ENCODE data around the gene ATP1A4. TPM values are rescaled to one million over a fixed set of nuclear protein-coding genes. Genes with fewer than 3 reads are reported as not detected.
A peak's percentile ranks its signal among the peaks of the same experiment; 100 is the strongest.

Gene ATP1A4
- total and polyA plus RNA-seq, 2 of the 8 experiments (the other 6 are each of a cell fraction or from before 2014, with no cell fraction given): 0.48 to 0.61 TPM

GRCh38 chr1:160208557-160209320 lies 57.3 kb downstream of the ATP1A4 start:
- Histone ChIP-seq H3K79me1 (ENCODE audit: low read depth, low read length) (peaks cover 11% of the 10 kb centered on the region), H3K79me2 (ENCODE audit: control insufficient read depth in 1 of 2, insufficient read depth in 2 of 2, low read length in 2 of 2) (peaks cover 8% of the 10 kb centered on the region in 2 experiments; a peak in 2 of 4 replicates), H3K4me1 (replicated peaks in 1 of 4; ENCODE audit: control insufficient read depth in 3 of 4, insufficient read depth in 4 of 4, low read length in 3 of 4) (peaks cover 17 to 41% (median 22%) of the 10 kb centered on the region in 4 experiments), H3K18ac (ENCODE audit: extremely low read depth, low read length) (no peak overlapping the region), H4K20me1 (replicated peaks in 1 of 2; ENCODE audit: control insufficient read depth in 1 of 2, insufficient read depth in 2 of 2, low read length in 2 of 2) (peaks cover 2 to 21% of the 10 kb centered on the region in 2 experiments), H3K4me2 (ENCODE audit: insufficient read depth in 1 of 2, low read depth in 2 of 2, low read length in 2 of 2) (no peak overlapping the region; a peak in 1 of 4 replicates), H3K4me3 (ENCODE audit: extremely low read depth in 1 of 4, insufficient read depth in 2 of 4, low read depth in 3 of 4, low read length in 4 of 4) (no peak overlapping the region), H4K8ac (ENCODE audit: extremely low read depth, insufficient read depth, low read length) (no peak overlapping the region), H3K56ac (replicated peaks; ENCODE audit: insufficient read length, low read depth, low read length) (no peak overlapping the region), H2AFZ (ENCODE audit: low read length) (no peak overlapping the region), H3K4ac (replicated peaks; ENCODE audit: insufficient read length, low read depth, low read length) (no peak overlapping the region), H2BK120ac (replicated peaks; ENCODE audit: low read depth, low read length) (no peak overlapping the region), H2AK5ac (ENCODE audit: low read depth, low read length) (no peak overlapping the region), H4K5ac (ENCODE audit: insufficient read length, low read depth, low read length) (no peak overlapping the region), H3K36me3 (ENCODE audit: control insufficient read depth in 2 of 4, insufficient read depth in 4 of 4, low read length in 3 of 4) (peaks cover 8 to 22% (median 17%) of the 10 kb centered on the region in 4 experiments; a peak in 7 of 8 replicates), H3K9me3 (ENCODE audit: insufficient read depth in 2 of 2, low read depth in 1 of 2, low read length in 1 of 2) (no peaks in the 10 kb centered on the region), H3K23ac (ENCODE audit: insufficient read length) (no peak overlapping the region), H3K27me3 (replicated peaks in 1 of 4; ENCODE audit: control insufficient read depth in 3 of 4, extremely low read depth in 1 of 4, insufficient read depth in 3 of 4, low read length in 3 of 4) (no peaks in the 10 kb centered on the region), H3K23me2 (ENCODE audit: low read depth, low read length) (peaks cover 9% of the 10 kb centered on the region), H2BK5ac (ENCODE audit: low read depth, low read length) (peak overlapping the region; percentile 26; the same call in 1 of the 2 replicates), H3K14ac (ENCODE audit: insufficient read length) (no peak overlapping the region), H3K9ac (replicated peaks in 1 of 4; ENCODE audit: extremely low read depth in 1 of 4, low read depth in 3 of 4, low read length in 3 of 4) (no peak overlapping the region; a peak in 1 of 7 replicates), H4K91ac (replicated peaks; ENCODE audit: insufficient read length, low read length) (no peak overlapping the region), H2BK12ac (ENCODE audit: low read depth, low read length) (no peak overlapping the region), H2BK20ac (ENCODE audit: low read length) (no peak overlapping the region), H2BK15ac (ENCODE audit: low read length) (no peak overlapping the region), H3K27ac (ENCODE audit: low read depth, low read length) (no peak overlapping the region)
- DNase-seq (ENCODE audit: low read depth in 1 of 2, low spot score in 2 of 2) (no peak), FAIRE-seq (no peak)
- WGBS, 2 experiments (ENCODE audit: extremely low coverage in 1 of 2, insufficient coverage in 1 of 2, insufficient read length in 1 of 2, insufficient replicate concordance in 2 of 2, low coverage in 1 of 2, low lambda C conversion rate in 2 of 2, missing lambda C conversion rate in 1 of 2): 81% methylated on average over 6 of the region's 6 CpGs; no CpG with 5 or more reads in 1 of the 2 experiments
- ChIA-PET CTCF (ENCODE audit: partially characterized antibody) (interaction anchor here (0.8 to 20.4 kb wide), 15 partner anchors 12 to 131 kb away, joined by 3 to 257 read pairs (median 5); partner anchors contain the start of genes ATP1A2 and CASQ1), POLR2A (ENCODE audit: partially characterized antibody) (interaction anchor here (0.9 to 11.3 kb wide), 18 partner anchors 10 to 122 kb away, joined by 3 to 107 read pairs (median 4); partner anchors contain the start of gene CASQ1)
- TF ChIP-seq CTBP2 (IDR thresholded peaks at IDR 0.05; ENCODE audit: borderline replicate concordance, insufficient read depth, insufficient read length, low read length) (no peak), NRF1 (IDR thresholded peaks at IDR 0.05; ENCODE audit: low read depth, low read length) (no peak), POLR2AphosphoS5 (IDR thresholded peaks at IDR 0.05; ENCODE audit: low read depth, low read length) (peak; percentile 21; the same call in 1 of the 2 replicates), HDAC2 (IDR thresholded peaks at IDR 0.05; ENCODE audit: borderline replicate concordance in 1 of 2, low read depth in 2 of 2, low read length in 2 of 2) (no peak), RNF2 (IDR thresholded peaks at IDR 0.05; ENCODE audit: borderline replicate concordance, low read depth, low read length, missing control alignments, poor library complexity, severe bottlenecking) (no peak), TAF7 (optimal IDR thresholded peaks at IDR 0.05; ENCODE audit: borderline replicate concordance, low read depth, low read length) (no peak), SAP30 (IDR thresholded peaks at IDR 0.05; ENCODE audit: insufficient read depth, insufficient replicate concordance, low read length) (no peak), TAF1 (IDR thresholded peaks at IDR 0.05; ENCODE audit: low read depth, low read length) (no peak), CBX8 (IDR thresholded peaks at IDR 0.05; ENCODE audit: borderline replicate concordance, low read depth, low read length) (no peak)
